Activated T-cell treated with anti-CD3 and anti-CD28 coated beads for 1 hour (primary cell): ENCODE data around the gene FOXB2.
"Not testable (repeated sequence)": the region's sequence is repeated elsewhere in the genome, so short reads cannot be mapped to it uniquely, and the experiment has no call there.

Experiments used
- DNase-seq: peaks from one replicate; pipeline ENCODE4 v3.0.0-alpha.2; 2020; ENCODE audit warnings: low read depth

FOXB2 gene

DNA sequence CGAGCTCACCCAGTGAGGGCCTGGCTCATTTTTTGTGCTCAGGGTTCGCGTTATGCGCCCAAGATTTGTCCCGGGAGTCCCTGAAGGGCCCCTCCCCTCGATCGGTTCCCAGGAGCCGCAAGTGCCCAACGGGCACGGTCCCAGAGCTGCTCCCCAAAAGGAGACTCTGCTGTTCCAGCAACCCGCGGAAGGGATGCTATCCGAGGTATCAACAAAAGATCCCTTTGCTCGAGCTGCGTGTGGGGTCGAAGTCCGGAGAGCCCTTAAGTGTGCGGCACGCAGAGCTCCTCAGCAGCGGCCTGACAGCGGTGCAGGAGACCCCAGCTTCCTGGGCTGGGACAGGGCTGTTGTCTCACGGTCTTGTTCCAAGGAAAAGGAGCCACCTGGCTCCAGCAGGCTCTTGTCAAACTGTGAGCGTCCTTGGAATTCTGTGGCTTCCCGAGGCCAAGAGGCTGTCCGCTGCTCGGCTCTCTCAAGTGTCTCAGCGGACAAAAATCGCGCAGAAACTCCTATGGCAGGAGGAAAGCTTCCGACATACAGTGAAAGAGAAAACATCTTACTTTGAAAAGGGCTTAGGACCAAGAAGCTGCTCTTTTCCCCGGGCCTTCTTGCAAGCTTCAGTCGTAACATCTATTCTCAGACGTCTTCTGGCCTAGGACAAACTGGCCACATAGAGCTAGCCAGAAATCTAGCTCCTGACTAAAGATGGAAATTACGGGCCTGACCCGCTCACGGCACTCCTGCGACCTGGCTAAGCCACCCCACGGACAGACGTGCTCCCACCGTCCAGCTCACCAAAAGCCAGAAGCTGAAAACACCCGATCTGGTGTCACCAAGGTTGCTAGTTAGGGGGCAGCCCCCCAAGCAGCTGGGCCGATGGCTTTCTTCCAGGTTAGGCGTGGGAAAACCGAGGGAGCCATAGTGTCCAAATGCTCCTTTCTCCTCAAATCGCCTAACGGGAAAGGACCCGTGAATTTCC, 2.6 kb upstream of the FOXB2 start:
- no peak for DNase-seq

DNA sequence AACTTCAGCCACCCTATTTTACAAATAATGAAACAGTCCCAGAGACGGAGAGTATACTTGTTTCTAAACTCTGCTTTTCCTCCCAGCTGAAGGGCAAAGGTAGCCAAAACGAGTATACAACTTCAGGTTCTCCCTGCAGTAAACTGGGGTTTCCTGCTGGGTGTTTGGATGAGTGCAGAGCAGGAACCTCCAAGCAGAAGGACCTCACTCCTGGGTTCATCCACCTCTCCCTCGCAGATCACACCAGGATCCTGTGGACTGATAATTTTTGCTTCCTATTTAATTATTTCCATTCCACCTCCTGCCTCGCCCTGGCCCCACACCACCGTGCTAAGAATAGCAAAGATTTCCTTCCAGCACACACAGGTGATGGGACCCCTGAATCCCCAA, 2.0 kb upstream of the FOXB2 start:
- no peak for DNase-seq

DNA sequence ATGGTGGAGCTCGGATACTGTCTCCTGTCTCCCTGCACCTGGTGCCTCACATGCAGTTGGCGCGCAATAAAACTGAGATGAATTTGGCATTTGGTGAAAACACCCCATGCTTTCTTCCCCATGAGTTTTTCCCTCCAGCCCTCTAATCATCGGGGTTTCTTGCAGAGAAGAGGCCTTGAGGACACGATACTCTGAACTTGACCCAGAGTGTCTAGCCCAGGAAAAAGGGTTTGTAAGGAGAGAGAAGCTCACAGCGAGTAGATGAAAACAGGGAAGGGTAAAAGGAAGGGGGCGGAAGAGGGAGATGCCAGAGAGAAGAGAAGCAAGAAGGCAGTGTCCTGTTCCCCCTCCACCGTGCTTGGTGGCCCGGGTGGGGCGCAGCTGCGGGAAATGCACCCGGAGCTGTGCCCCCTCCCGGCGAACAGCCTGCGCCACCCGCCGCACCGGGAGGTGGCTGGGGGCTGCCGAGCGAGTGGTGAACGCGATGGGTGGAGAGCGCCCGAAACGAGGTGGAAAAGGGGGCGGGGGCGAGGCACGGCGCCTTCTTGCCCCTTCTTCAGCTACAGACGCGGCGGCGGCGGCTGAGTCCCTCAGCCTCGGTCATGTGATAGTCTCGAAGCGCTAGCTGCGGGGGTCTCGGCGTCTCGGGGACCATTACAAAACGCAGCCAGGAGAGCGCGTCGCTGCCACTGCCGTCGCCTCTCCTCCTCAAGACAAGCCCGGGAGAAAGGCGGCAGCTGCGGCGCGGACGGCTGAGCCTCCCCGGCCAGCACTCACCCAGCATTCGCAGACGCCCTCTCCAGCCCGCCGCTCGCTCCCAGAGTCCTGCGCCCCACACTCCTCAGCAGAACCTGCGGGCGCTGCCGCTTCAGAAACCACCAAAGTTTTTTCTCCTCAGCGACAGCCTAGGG, 1.1 kb upstream of the FOXB2 start:
- DNase-seq, result no peak

DNA sequence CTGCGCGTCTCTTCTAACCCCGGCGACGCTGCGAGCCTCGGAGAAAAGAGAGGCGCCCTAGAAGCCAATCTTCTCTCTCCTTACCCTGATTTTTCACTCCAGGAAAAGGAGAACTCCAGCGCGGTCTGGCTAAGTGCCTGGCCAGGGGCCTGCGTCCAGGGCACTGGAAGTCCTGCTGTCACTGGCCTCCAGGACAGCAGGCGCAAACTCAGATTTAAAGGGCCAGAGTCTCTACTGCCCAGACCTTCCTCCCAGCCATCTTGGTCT, 553 bp upstream of the FOXB2 start:
- no peak for DNase-seq

DNA sequence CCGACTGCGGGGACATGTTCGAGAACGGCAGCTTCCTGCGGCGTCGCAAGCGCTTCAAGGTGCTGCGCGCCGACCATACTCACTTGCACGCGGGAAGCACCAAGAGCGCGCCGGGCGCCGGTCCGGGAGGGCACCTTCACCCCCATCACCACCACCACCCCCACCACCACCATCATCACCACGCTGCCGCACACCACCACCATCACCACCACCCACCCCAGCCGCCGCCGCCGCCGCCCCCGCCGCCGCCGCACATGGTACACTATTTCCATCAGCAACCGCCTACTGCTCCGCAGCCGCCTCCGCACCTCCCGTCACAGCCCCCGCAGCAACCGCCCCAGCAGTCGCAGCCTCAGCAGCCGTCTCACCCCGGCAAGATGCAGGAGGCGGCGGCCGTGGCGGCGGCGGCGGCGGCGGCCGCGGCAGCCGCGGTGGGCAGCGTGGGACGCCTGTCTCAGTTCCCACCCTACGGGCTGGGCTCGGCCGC, 514 bp downstream of the FOXB2 start:
- DNase-seq, result no peak

DNA sequence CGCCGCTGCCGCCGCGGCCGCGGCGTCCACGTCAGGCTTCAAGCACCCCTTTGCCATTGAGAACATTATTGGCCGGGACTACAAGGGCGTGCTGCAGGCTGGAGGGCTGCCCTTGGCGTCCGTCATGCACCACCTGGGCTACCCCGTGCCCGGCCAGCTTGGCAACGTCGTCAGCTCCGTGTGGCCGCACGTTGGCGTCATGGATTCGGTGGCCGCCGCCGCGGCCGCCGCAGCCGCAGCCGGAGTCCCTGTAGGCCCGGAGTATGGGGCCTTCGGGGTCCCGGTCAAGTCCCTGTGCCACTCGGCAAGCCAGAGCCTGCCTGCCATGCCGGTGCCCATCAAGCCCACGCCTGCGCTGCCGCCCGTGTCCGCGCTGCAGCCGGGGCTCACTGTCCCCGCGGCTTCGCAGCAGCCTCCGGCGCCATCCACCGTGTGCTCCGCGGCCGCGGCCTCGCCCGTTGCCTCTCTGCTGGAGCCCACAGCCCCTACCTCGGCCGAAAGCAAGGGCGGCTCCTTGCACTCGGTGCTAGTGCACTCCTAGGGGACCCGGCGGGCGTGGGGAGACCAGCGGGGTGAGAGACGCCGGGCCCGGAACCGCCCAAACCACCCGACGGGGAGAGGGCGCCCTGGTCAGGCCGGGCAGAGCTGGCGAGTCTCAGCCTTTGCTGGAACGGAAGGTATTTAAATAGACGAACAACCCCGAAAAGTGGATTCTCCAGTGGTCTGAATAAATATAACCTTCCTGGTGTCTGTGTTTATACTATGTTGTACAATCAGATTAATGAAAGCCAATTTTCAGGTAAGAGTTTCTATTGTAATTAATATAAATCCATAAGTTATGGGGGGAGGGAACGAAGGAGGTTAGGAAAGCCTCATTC, 1.2 kb downstream of the FOXB2 start:
- DNase-seq, result no peak

DNA sequence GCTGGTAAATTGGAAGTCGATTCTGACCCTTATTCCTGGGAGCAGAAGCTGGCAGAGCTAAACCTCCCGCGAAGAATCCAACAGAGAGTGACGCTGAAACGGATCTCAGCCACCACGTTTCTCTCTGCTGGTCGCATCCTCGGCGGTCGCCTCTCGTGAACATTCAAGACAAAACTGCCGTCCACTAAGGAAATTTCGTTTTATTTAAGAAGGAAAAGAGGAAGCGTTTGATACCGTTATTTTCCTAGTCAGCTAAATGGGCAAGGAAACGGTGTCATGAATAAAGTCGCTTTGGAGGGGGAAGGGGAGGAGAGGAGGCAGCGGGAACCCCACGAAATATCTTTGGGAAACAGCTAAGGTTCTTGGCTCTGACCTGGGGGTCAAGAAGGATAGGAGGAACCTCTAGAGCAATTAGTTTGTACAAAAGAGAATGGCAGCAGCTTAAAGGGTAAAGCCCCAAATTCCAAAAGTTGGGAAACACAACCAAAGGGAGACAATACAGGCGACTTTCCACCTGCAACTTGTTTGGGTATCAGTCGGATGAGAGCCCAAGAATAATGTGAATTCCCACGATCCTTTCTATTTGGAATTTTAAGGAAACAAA, 1.9 kb downstream of the FOXB2 start:
- no peak for DNase-seq

DNA sequence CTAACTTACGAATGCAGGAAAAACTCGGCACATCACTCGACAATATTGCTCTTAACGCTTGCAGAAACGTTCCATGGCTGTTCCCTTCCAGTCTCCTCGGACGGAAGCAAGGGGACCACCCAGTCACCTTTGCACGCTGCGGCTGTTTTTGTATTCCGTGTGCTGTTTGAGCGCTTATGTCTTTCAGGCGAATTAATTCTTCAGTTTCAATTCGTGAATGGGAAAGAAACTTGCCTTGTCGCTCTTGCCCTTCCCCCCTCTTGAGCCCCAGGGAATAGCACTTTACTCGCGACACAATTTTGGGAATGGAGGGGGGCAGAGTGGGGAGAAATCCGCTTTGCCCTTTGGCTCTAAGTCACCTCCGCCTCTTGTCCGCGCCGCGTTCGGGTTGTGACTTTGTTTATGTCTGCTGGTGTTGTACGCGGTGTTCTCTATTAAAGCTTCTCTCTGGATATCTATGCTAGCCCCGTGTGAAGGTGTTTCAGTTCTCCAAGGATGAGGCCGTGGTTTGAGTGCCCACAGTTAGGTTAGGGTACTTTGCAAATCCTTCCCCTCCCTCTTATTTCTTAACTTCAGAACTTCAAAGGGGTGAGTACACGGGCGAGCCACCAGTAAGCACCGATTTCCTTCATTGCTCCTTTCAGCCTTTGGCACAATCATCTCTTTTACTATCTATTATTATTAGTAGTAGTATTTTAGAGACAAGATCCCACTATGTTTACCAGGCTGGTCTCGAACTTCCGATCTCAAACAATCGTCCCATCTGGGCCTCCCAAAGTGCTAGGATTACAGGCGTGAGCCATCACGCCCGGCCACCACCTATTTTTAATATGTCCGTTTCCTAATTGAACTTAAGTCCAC, 2.7 kb downstream of the FOXB2 start:
- no peak for DNase-seq

DNA sequence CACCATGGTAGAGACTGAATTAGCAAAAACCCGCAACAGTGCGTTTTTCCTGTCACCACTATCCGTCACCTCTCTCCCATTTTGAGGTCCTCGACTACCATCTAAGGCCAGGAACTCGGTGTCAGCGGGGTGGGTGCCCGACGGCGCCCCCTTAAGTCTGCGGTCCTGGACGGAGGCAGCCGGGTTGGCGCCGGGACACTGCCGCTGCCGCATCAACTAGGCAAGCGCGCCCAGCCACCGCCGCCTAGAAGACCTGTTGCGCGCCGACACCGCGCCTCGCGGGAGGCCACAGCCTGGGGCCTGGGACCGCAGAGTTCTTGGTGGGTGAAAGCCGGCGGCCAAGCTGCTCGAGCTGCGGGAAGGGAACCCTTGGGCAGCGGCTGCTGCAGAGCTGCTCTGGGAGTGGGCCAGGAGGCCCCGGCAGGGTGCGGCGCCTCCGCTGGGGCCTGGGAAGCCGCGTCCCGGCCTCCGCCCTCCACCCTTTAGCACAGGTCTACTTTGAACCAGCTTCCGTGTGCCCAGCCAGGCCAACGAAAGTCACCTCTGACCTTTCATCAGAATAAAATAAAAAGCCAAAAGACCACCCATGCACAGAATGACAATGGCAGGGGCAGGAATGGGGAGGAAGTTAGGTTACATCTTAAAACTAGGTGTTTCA, 3.5 kb downstream of the FOXB2 start:
- no peak for DNase-seq

DNA sequence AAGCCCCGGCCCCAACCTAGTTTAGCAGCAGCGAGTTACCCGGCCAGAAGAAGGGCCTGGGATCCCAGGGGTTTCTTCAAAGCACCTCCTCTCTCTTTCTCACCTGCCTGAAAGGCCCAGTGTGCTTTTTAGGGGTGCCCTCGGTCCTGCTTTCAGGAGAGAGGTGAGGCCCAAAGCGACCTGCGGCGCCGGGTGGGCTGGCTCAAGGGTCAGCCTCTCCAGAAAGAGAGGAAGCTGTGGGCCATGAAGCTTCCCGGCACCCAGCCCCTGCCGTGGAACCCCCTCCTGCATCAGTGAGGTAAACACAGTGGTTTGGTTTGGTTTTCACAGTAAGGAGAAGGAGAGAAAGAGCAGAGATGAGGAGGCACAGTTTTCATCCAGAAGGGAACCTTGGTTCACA, 4.3 kb downstream of the FOXB2 start:
- no peak for DNase-seq

DNA sequence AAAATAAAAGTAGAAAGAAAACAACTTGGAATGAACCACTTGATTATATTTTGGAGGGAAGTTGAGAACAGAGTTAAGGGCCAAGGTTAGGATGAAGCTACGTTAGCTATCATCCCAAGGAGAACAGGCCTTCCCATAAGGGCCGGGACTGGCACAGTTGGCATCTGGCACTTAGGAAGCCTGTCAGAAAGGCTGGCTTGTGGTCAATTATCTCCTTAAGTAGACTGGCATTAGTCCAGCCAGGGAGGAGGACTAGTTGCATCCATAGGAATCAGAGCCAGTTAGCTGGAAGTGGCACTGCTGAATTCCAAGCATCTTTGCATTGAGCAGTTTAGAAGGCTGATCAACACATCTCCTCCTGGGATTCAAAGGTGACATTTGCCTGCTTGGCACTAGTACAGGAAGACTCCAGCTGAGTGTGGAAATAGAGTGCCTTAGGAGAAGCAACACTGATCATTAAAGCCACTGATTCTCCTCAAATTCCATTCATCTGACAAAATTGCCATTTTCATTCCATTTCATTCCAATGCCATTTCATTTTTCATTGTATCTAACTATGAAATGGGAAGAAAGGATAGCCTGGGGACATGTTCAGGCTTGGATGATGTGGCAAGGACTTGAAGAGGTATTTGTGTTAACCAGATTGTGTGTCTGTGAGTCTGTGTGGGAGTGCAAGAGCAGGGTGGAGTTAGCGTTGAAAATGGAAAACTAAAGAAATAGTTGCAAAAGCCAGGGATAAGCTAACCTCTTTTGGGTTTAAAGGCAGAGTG, 5.5 kb downstream of the FOXB2 start:
- no peak for DNase-seq

DNA sequence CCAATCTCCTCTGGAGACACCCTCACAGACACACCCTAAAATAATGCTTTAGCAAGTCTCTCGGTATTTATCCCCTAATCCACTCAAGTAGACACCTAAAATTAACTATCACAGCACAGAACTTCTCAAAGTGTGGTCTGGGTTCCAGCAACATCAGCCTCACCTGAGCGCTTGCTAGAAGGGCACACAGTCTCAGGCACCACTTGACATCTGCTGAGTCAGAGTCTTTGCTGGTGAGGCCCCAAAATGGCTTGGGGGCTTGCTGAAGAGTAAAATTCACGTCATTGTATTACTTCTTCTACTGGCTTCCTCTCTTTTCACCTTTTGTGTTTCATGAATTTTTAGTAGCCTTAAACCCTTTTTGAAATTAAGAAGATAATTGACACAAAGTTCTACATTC, 9.0 kb downstream of the FOXB2 start:
- DNase-seq, result no peak

DNA sequence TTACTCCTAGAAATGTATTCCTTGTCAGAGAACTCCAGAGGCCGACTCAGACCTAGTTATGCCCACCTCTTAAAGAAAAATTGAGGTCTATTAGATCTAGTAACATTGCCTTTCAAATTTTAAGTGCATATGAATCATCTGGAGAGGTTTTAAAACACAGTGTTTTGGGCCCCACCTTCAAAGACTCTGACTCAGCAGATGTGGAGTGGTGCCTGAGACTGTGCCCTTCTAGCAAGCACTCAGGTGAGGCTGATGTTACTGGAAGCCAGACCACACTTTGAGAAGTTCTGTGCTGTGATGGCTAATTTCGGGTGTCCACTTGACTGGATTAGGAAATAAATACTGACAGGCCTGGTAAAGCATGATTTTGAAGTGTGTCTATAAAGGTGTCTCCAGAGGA, 10.6 kb downstream of the FOXB2 start:
- DNase-seq, result no peak

DNA sequence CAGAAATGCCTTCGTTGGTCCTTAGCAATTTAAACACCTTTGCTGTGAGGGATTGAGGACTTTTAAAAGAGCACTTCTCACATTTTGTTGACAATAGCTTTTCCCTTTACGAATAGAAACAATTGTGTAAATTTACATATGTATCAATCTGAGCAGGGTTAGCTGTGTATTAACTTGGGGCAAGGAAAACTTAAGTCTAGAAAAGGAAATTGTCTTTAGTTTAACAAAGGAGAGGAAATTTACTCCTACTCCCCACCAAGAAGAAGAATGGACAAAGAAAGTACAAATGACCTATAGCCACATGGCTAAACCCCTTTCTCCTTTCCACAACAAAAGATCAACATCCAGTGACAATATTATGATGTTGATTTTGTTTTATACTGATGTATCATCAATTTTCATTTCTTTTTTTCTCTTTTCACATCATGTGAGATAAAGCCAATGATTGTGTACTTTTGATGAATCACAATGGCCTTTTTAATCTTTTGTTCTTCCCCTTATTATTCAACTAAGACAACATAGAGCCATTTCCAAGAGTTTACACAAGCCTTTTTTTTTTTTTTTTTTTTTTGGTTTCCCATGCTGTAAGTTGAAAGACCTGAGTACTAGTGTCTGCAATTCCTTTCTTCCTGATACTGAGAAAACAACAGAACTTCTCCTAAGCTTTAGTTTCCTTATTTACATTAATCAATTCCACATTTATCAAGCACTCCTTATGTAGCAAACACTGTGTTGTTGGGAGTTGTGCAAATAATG, 19.0 kb downstream of the FOXB2 start:
- no peak for DNase-seq

DNA sequence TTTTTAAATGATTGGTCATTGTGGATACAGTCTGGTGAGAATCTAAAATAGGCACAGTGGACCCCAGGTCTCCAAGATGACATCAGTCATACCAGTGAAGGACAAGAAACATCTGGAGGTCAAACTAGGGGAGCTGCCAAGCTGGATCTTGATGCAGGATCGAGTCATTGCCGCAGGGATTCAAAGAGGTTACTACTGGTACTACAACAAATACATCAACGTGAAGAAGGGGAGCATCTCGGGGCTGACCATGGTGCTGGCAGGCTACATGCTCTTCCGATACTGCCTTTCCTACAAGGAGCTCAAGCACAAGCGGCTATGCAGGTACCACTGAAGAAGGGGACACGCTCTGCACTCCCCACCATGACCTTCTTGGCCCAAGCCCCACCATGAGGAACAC, 20.9 kb downstream of the FOXB2 start:
- DNase-seq, result no peak

DNA sequence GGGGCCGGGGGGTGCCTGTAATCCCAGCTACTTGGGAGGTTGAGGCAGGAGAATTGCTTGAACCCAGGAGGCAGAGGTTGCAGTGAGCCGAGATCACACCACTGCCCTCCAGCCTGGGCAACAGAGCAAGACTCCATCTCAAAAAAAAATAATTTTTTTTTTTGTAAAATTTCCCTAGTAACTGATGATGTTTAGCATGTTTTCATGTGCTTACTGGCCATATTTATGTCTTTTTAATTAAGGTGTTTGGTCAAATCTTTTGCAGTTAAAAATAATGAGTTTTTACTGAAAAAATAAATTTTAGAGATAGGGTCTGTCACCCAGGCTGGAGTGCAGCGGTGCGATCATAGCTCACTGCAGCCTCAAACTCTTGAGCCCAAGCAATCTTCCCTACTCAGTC, 24.3 kb downstream of the FOXB2 start:
- not testable (repeated sequence) for DNase-seq

DNA sequence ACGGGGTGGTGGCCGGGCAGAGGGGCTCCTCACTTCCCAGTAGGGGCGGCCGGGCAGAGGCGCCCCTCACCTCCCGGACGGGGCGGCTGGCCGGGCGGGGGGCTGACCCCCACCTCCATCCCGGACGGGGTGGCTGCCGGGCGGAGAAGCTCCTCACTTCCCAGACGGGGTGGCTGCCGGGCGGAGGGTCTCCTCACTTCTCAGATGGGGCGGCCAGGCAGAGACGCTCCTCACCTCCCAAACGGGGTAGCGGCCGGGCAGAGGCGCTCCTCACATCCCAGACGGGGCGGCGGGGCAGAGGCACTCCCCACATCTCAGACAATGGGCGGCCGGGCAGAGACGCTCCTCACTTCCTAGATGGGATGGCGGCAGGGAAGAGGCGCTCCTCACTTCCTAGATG, 41.2 kb downstream of the FOXB2 start:
- not testable (repeated sequence) for DNase-seq

DNA sequence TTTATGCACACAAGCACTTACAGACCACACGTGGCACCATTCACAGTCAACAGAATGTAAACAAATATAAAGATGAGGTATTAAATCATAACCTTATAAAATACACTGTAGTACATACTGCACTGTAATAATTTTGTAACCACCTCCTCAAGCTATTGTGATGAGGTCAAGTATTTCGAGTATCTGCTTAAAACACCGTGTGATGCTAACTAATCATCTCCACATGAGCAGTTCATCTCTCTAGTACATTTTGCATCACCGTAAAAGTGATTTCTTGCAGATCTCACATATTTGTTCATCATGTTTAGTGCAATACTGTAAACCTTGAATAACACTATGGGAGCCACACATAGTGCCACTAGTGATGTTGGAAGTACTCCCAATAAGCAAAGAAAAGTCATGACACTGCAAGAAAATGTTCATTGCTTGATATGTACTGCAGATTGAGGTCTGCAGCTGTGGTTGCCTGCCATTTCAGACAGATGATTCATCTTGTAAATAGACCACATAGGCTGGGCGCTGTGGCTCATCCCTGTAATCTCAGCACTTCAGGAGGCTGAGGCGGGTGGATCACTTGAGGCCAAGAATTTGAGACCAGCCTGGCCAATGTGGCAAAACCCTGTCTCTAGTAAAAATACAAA, 44.3 kb downstream of the FOXB2 start:
- DNase-seq, result no peak
